ENCODE data around the gene CSMD2. TPM values are rescaled to one million over a fixed set of nuclear protein-coding genes. Genes with fewer than 3 reads are reported as not detected.

The CSMD2 gene
- total and polyA plus RNA-seq, 8 donors: 0.20 to 0.81 (median 0.47) TPM

DNA sequence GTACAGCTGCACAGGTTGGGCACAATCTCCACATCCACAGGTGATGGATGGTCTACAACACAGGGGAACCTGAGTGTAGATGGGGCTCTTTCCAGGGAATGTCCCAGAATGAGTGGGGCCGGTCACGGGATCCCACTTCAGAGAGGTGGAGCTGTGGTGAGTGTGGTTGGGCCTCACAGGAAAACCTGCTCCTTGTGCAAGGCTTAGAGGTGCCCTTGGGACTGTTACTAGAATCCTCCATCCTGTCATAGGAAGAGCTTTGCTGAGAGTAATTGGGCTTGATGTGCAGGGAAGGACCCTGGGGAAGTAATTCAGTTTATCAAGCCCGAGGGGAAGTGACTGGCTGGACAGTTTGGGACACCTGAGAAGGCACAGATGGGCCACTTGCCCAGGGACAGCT is 554.6 kb downstream of the CSMD2 start:
- no peak for DNase-seq
- Histone ChIP-seq H3K4me3 (no peak overlapping the region), H3K27me3 (peaks cover 0 to 22% of the 10 kb centered on the region in 2 donors), H3K27ac (no peak overlapping the region), H3K9me3 (no peaks in the 10 kb centered on the region), H3K36me3 (no peaks in the 10 kb centered on the region), H3K4me1 (no peaks in the 10 kb centered on the region)
- TF ChIP-seq, protein P1, sequence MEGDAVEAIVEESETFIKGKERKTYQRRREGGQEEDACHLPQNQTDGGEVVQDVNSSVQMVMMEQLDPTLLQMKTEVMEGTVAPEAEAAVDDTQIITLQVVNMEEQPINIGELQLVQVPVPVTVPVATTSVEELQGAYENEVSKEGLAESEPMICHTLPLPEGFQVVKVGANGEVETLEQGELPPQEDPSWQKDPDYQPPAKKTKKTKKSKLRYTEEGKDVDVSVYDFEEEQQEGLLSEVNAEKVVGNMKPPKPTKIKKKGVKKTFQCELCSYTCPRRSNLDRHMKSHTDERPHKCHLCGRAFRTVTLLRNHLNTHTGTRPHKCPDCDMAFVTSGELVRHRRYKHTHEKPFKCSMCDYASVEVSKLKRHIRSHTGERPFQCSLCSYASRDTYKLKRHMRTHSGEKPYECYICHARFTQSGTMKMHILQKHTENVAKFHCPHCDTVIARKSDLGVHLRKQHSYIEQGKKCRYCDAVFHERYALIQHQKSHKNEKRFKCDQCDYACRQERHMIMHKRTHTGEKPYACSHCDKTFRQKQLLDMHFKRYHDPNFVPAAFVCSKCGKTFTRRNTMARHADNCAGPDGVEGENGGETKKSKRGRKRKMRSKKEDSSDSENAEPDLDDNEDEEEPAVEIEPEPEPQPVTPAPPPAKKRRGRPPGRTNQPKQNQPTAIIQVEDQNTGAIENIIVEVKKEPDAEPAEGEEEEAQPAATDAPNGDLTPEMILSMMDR (IDR thresholded peaks at IDR 0.05): no peak
- no peak for ATAC-seq
- intact Hi-C loops (cut with DNase I): no loop called here

DNA sequence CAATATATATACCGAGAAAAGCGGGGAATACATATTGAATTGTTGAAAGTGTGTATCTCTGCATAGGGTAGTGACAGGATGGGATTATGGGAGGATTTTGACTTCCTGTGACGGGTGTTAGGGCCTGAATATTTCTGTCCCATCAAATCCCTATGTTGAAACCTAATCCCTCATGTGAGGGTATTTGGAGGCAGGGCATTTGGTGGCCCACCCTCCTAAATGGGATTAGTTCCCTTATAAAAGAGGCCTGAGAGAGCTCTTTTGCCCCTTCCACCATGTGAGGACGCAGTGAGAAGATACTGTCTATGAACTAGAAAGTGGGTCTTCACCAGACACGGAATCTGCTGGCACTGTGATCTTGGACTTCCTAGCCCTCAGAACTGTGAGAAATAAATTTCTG is 555.3 kb downstream of the CSMD2 start:
- ATAC-seq: no peak
- intact Hi-C loops (cut with DNase I): no loop called here
- Histone ChIP-seq H3K36me3 (no peaks in the 10 kb centered on the region), H3K4me1 (no peaks in the 10 kb centered on the region), H3K4me3 (no peak overlapping the region), H3K27ac (no peak overlapping the region), H3K27me3 (peaks cover 0 to 15% of the 10 kb centered on the region in 2 donors), H3K9me3 (no peaks in the 10 kb centered on the region)
- DNase-seq: no peak
- TF ChIP-seq, protein P1 (IDR thresholded peaks at IDR 0.05): no peak

DNA sequence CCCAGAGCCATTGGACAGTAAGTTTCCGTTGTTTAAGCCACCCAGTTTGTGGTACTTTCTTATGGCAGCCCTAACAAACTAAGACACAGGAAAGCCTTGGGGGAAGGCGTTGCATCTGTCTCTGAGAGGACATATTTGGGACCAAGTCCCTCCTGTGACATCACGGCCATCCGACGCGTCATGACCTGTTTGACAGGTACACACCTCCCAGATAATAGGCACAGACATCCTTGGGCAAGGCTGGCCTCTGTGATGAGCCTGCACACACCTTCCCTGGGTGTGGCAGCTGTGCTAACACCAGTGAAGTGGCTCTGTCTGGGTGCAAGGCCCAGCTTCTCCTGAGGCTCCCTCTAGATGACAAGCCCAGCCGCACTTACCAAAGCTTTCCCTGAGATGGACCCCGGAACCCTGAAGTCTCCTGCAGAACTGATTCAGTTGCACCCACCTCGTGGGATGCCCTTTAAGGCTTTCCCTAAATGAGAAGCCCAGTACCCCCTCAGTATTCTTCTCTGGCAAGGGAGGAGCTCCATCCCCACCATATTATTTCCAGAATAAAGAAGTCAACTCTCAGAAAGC is 556.1 kb downstream of the CSMD2 start:
- intact Hi-C loops (cut with DNase I): no loop called here
- no peaks in the 10 kb centered on the region for H3K9me3 ChIP-seq
- ATAC-seq: no peak
- no peak overlapping the region for H3K27ac ChIP-seq
- no peaks in the 10 kb centered on the region for H3K4me1 ChIP-seq
- H3K4me3 ChIP-seq: no peak overlapping the region
- peaks cover 0 to 10% of the 10 kb centered on the region in 2 donors for H3K27me3 ChIP-seq
- no peaks in the 10 kb centered on the region for H3K36me3 ChIP-seq
- TF ChIP-seq, protein P1 (IDR thresholded peaks at IDR 0.05): no peak
- peak in 1 of 4 donors; percentile 32 for DNase-seq

DNA sequence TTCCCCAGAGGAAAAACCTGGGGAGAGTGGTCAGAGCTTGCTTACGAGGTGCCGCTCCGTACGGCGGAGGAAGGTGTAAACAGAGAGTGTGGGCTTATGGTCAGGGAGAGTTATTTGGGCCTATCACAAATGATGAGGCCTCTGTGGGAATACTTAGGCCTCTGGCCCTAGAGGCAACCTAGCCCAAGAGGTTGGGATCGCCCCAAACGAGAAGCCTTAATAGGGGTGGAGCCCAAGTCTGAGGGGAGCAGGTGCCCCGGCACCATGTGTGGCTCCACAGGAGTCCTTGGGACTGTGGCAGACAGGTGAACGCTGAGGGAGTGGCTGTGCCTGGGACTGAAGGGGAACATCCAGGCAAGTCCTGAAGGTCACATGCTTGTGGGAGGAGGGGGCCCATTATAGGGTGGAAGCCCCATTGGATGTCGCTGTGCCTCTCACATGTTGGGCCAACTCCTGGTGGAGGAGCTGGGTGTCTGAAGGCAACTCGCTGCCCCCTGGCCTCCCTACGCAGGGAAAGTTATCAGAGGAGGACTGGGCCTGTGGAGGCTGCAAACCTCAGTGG is 557.5 kb downstream of the CSMD2 start:
- no peaks in the 10 kb centered on the region for H3K9me3 ChIP-seq
- H3K4me1 ChIP-seq: no peaks in the 10 kb centered on the region
- peak in 1 of 4 donors; percentile 38 for DNase-seq
- H3K27me3 ChIP-seq: no peaks in the 10 kb centered on the region
- intact Hi-C loops (cut with DNase I): no loop called here
- ATAC-seq: no peak
- no peak overlapping the region for H3K27ac ChIP-seq
- H3K36me3 ChIP-seq: no peaks in the 10 kb centered on the region
- TF ChIP-seq, protein P1 (IDR thresholded peaks at IDR 0.05): no peak
- H3K4me3 ChIP-seq: no peak overlapping the region

DNA sequence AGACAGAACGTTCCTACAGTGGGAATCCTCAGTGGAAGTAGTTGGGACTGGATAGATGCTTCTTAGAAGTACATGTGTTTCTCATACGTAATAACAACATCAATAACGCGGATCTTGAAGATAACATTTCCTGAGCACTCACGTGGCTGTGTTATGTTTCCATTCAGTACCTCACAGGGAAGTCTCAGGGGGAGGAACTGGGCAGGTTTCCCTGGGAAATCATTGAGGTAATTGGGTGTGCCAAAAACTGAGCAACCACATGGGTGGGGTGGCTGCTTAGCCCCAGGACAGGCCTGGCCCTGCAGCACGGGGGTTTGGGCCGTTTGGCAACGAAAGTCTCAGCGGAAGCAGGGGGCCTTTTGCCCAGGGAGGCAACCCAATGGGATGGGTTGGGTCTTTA is 558.8 kb downstream of the CSMD2 start:
- DNase-seq (peak in 1 of 4 donors; percentile 27), ATAC-seq (no peak)
- Histone ChIP-seq H3K4me1 (no peaks in the 10 kb centered on the region), H3K27me3 (no peaks in the 10 kb centered on the region), H3K9me3 (no peaks in the 10 kb centered on the region), H3K4me3 (no peak overlapping the region), H3K27ac (no peak overlapping the region), H3K36me3 (no peaks in the 10 kb centered on the region)
- TF ChIP-seq, protein P1 (IDR thresholded peaks at IDR 0.05): no peak
- intact Hi-C loops (cut with DNase I): no loop called here
